Hepatocyte (in vitro differentiated cells): ENCODE measurements around the gene SELENOW.

Experiments
- EZH2 ChIP-seq: fragments of 200-600 bp; sonication (generic); IDR thresholded peaks from 2 replicates; pipeline ENCODE4 v1.6.1; 2016; ENCODE audit warnings: antibody characterized with exemption, mild to moderate bottlenecking, borderline replicate concordance
- EZH2phosphoT487 ChIP-seq: fragments of 200-600 bp; sonication (generic); IDR thresholded peaks from one replicate; pipeline ENCODE4 v1.6.1; 2018; ENCODE audit warnings: antibody characterized with exemption, mild to moderate bottlenecking, low read depth, moderate library complexity; ENCODE audit not compliant: unreplicated experiment, severe bottlenecking
- TF ChIP-seq, protein P1 (sequence below): fragments of 200-600 bp; sonication (generic); IDR thresholded peaks from 2 replicates; pipeline ENCODE4 v1.5.1; 2016; ENCODE audit warnings: antibody characterized with exemption, mild to moderate bottlenecking; ENCODE audit not compliant: poor library complexity

DNA sequence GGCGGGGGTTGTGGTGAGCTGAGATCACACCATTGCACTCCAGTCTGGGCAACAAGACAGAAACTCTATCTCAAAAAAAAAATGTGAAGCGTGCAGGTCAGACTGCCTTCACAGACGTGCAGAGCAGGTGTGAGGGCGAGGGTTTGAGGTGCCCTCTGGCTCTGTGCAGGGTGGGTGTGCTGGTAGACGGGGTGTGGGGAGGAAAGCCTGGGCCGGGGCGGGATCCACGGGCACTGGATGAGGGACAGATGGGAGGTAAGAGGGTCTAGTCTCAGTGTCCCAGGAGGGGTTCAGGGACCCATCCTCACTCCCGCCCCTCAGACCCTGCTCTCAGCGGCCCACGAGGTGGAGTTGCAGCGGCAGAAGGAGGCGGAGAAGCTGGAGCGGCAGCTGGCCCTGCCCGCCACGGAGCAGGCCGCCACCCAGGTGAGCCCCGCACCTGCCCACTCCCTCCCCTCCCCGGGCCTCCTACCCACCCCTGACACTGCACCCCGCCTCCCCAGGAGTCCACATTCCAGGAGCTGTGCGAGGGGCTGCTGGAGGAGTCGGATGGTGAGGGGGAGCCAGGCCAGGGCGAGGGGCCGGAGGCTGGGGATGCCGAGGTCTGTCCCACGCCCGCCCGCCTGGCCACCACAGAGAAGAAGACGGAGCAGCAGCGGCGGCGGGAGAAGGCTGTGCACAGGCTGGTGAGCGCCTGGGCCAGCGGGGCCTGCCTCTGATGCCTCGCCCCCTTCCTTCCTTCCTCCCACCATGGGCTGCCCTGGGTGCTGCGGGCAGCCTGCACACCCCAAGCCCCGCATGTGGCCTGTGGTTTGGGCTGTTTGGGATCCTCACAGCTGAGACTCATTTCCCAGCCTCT, 24.1 kb upstream of the SELENOW start:
- TF ChIP-seq, protein P1, sequence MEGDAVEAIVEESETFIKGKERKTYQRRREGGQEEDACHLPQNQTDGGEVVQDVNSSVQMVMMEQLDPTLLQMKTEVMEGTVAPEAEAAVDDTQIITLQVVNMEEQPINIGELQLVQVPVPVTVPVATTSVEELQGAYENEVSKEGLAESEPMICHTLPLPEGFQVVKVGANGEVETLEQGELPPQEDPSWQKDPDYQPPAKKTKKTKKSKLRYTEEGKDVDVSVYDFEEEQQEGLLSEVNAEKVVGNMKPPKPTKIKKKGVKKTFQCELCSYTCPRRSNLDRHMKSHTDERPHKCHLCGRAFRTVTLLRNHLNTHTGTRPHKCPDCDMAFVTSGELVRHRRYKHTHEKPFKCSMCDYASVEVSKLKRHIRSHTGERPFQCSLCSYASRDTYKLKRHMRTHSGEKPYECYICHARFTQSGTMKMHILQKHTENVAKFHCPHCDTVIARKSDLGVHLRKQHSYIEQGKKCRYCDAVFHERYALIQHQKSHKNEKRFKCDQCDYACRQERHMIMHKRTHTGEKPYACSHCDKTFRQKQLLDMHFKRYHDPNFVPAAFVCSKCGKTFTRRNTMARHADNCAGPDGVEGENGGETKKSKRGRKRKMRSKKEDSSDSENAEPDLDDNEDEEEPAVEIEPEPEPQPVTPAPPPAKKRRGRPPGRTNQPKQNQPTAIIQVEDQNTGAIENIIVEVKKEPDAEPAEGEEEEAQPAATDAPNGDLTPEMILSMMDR, result no peak
- TF ChIP-seq EZH2phosphoT487 (no peak), EZH2 (no peak)
